ENCODE data around the gene ROBO3. TPM values are rescaled to one million over a fixed set of nuclear protein-coding genes. Genes with fewer than 3 reads are reported as not detected.

ROBO3 gene
- total RNA-seq, 1 experiment from 2014 or later = 6.6 TPM

GRCh38 chr11:124875943-124876817 is 10.9 kb downstream of the ROBO3 start:
- H3K27ac ChIP-seq (ENCODE audit: low read length) = no peak overlapping the region
- H3K4me3 ChIP-seq (ENCODE audit: low read length) = peak overlapping the region; percentile 67; the same call in 1 of the 2 replicates
- no peaks in the 10 kb centered on the region for H3K9me2 ChIP-seq (replicated peaks; ENCODE audit: insufficient read depth, low read length)
- H2AFZ ChIP-seq (ENCODE audit: low read length) = peak overlapping the region; percentile 75
- peak; percentile 86 for DNase-seq
- peaks cover 5% of the 10 kb centered on the region for H3K4me1 ChIP-seq (ENCODE audit: low read length)
- no peaks in the 10 kb centered on the region for H3K9me3 ChIP-seq (ENCODE audit: low read length)
- peak overlapping the region; percentile 68 for H3K4me2 ChIP-seq (ENCODE audit: low read depth, low read length, poor library complexity, severe bottlenecking)
- H3K27me3 ChIP-seq (ENCODE audit: low read length) = no peaks in the 10 kb centered on the region
- H3K36me3 ChIP-seq (ENCODE audit: insufficient read depth, low read length) = no peaks in the 10 kb centered on the region
- peak overlapping the region; percentile 72 for H3K9ac ChIP-seq (ENCODE audit: low read length)
- no peaks in the 10 kb centered on the region for H3K79me2 ChIP-seq (ENCODE audit: low read length)
- no peaks in the 10 kb centered on the region for H4K20me1 ChIP-seq (ENCODE audit: insufficient read depth, low read depth, low read length)

DNA sequence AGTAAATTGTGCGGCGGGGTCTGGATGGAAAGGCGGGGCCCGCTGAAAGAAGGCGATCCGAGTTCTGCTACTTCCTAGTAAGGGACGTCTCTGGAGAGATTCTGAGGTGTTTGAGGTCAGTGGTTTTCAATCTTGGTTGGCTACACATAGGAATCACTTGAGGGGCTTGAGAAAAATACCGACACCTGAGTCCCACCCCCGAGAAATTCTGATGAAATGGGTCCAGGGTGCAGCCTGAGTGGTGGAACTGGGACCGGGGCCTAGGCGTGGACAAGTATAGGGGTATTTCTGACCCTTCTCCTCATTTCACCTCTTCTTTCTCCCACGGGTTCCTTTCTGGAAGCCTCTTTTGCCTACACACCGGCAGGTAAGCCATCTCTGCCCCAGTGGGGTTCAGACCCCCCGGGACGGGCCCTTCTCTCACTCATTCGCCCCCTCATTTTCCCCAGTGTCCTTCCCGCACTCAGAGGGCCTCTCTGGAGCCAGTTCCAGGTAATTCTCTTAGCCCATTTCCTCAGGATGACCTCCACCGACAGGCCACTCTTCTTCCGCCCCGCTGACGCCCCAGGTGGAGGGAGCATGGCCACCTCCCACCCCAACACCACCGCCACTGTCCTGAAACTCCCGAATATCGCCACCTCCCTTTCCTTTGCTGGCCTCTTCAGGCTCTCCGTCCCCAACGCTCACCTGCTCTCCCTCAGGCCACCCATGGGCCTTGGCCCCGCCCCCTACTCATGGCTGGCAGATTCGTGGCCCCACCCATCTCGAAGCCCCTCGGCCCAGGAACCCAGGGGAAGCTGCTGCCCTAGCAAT is 11.8 kb downstream of the ROBO3 start:
- Histone ChIP-seq H3K4me3 (ENCODE audit: low read length) (peak overlapping the region; percentile 67; the same call in 1 of the 2 replicates), H3K4me2 (ENCODE audit: low read depth, low read length, poor library complexity, severe bottlenecking) (peak overlapping the region; percentile 68)

GRCh38 chr11:124877631-124877909 is 12.3 kb downstream of the ROBO3 start:
- Histone ChIP-seq H3K9me3 (ENCODE audit: low read length) (no peaks in the 10 kb centered on the region), H3K4me1 (ENCODE audit: low read length) (peaks cover 5% of the 10 kb centered on the region), H3K27me3 (ENCODE audit: low read length) (no peaks in the 10 kb centered on the region), H3K4me2 (ENCODE audit: low read depth, low read length, poor library complexity, severe bottlenecking) (no peak overlapping the region), H3K4me3 (ENCODE audit: low read length) (no peak overlapping the region), H3K36me3 (ENCODE audit: insufficient read depth, low read length) (no peaks in the 10 kb centered on the region), H3K27ac (ENCODE audit: low read length) (no peak overlapping the region), H3K9ac (ENCODE audit: low read length) (no peak overlapping the region), H3K79me2 (ENCODE audit: low read length) (no peaks in the 10 kb centered on the region), H4K20me1 (ENCODE audit: insufficient read depth, low read depth, low read length) (no peaks in the 10 kb centered on the region), H3K9me2 (replicated peaks; ENCODE audit: insufficient read depth, low read length) (no peaks in the 10 kb centered on the region), H2AFZ (ENCODE audit: low read length) (no peak overlapping the region)
- no peak for DNase-seq

More for the DNA sequence above, 11.8 kb downstream of the ROBO3 start:
- Histone ChIP-seq H4K20me1 (ENCODE audit: insufficient read depth, low read depth, low read length) (no peaks in the 10 kb centered on the region), H3K9me2 (replicated peaks; ENCODE audit: insufficient read depth, low read length) (no peaks in the 10 kb centered on the region), H3K9me3 (ENCODE audit: low read length) (no peaks in the 10 kb centered on the region), H3K4me1 (ENCODE audit: low read length) (peaks cover 5% of the 10 kb centered on the region), H2AFZ (ENCODE audit: low read length) (peak overlapping the region; percentile 75; the same call in 1 of the 2 replicates), H3K79me2 (ENCODE audit: low read length) (no peaks in the 10 kb centered on the region), H3K36me3 (ENCODE audit: insufficient read depth, low read length) (no peaks in the 10 kb centered on the region), H3K9ac (ENCODE audit: low read length) (no peak overlapping the region; the same call in 1 of the 2 replicates), H3K27ac (ENCODE audit: low read length) (no peak overlapping the region), H3K27me3 (ENCODE audit: low read length) (no peaks in the 10 kb centered on the region)
- DNase-seq = no peak

GRCh38 chr11:124877910-124878758 is 12.9 kb downstream of the ROBO3 start:
- H3K79me2 ChIP-seq (ENCODE audit: low read length) = no peaks in the 10 kb centered on the region
- H3K9ac ChIP-seq (ENCODE audit: low read length) = no peak overlapping the region

GRCh38 chr11:124878759-124879492 is 13.7 kb downstream of the ROBO3 start:
- H3K9me3 ChIP-seq (ENCODE audit: low read length) = no peaks in the 10 kb centered on the region
- H3K4me2 ChIP-seq (ENCODE audit: low read depth, low read length, poor library complexity, severe bottlenecking) = no peak overlapping the region
- no peak overlapping the region for H2AFZ ChIP-seq (ENCODE audit: low read length)
- H3K4me3 ChIP-seq (ENCODE audit: low read length) = no peak overlapping the region
- no peaks in the 10 kb centered on the region for H3K9me2 ChIP-seq (replicated peaks; ENCODE audit: insufficient read depth, low read length)
- no peaks in the 10 kb centered on the region for H3K79me2 ChIP-seq (ENCODE audit: low read length)
- DNase-seq = no peak
- H3K27me3 ChIP-seq (ENCODE audit: low read length) = no peaks in the 10 kb centered on the region
- no peak overlapping the region for H3K27ac ChIP-seq (ENCODE audit: low read length)
- no peaks in the 10 kb centered on the region for H3K36me3 ChIP-seq (ENCODE audit: insufficient read depth, low read length)
- H3K4me1 ChIP-seq (ENCODE audit: low read length) = peaks cover 5% of the 10 kb centered on the region
- no peaks in the 10 kb centered on the region for H4K20me1 ChIP-seq (ENCODE audit: insufficient read depth, low read depth, low read length)
- H3K9ac ChIP-seq (ENCODE audit: low read length) = no peak overlapping the region

More at GRCh38 chr11:124877910-124878758, 12.9 kb downstream of the ROBO3 start:
- Histone ChIP-seq H3K9me3 (ENCODE audit: low read length) (no peaks in the 10 kb centered on the region), H3K9me2 (replicated peaks; ENCODE audit: insufficient read depth, low read length) (no peaks in the 10 kb centered on the region), H3K4me3 (ENCODE audit: low read length) (no peak overlapping the region), H3K4me1 (ENCODE audit: low read length) (peaks cover 5% of the 10 kb centered on the region), H3K36me3 (ENCODE audit: insufficient read depth, low read length) (no peaks in the 10 kb centered on the region), H2AFZ (ENCODE audit: low read length) (no peak overlapping the region), H3K27me3 (ENCODE audit: low read length) (no peaks in the 10 kb centered on the region), H4K20me1 (ENCODE audit: insufficient read depth, low read depth, low read length) (no peaks in the 10 kb centered on the region), H3K27ac (ENCODE audit: low read length) (no peak overlapping the region), H3K4me2 (ENCODE audit: low read depth, low read length, poor library complexity, severe bottlenecking) (no peak overlapping the region)
- no peak for DNase-seq

DNA sequence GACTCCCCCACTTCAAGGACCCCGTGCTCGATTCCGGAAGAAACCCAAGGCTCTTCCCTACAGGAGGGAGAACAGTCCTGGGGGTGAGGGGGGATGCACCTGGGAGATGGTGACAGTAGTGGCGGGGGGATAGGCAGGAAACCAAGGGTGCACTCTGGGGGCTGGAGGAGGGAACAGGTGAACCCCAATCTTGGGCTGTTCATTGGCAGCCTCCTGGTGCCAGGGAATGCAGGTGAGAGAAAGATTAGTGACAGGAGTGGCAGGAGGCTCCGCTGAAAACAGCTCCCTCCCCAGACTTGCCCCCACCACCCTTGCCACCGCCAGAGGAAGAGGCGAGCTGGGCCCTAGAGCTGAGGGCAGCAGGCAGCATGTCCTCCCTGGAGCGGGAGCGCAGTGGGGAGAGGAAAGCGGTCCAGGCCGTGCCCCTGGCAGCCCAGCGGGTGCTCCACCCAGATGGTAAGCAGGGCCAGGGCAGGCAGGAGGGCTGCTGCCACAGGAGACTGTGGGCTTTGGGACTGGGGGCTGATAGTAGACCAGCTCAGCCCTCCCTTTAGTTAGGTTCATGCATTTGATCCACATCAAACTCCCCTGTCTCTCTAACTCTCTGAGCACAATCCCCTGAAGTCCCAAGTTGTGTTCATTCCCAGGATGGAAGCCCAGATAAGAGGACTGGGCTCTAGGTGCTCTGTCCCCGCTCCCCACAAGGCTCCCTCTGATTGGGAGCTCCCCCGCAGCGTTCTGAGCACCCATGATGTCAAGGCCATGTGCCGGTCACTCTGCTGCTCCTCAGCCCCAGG is 14.5 kb downstream of the ROBO3 start:
- Histone ChIP-seq H2AFZ (ENCODE audit: low read length) (no peak overlapping the region), H3K27me3 (ENCODE audit: low read length) (no peaks in the 10 kb centered on the region), H3K4me1 (ENCODE audit: low read length) (peaks cover 5% of the 10 kb centered on the region), H3K4me3 (ENCODE audit: low read length) (no peak overlapping the region), H4K20me1 (ENCODE audit: insufficient read depth, low read depth, low read length) (no peaks in the 10 kb centered on the region), H3K9me3 (ENCODE audit: low read length) (no peaks in the 10 kb centered on the region), H3K36me3 (ENCODE audit: insufficient read depth, low read length) (no peaks in the 10 kb centered on the region), H3K27ac (ENCODE audit: low read length) (no peak overlapping the region), H3K4me2 (ENCODE audit: low read depth, low read length, poor library complexity, severe bottlenecking) (no peak overlapping the region), H3K9me2 (replicated peaks; ENCODE audit: insufficient read depth, low read length) (no peaks in the 10 kb centered on the region), H3K79me2 (ENCODE audit: low read length) (no peaks in the 10 kb centered on the region), H3K9ac (ENCODE audit: low read length) (no peak overlapping the region)
- no peak for DNase-seq

DNA sequence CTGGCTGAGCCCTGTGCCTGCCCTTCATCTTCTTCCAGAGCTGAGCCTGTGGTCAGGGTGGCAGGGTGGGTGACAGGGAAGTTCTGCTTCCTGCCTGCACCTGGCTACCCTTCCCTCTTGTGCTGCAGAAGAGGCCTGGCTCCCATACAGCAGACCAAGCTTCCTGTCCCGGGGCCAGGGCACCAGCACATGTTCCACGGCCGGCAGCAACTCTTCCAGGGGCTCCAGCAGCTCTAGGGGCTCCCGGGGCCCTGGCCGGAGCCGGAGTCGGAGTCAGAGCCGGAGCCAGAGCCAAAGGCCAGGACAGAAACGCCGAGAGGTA is 15.0 kb downstream of the ROBO3 start:
- Histone ChIP-seq H3K4me1 (ENCODE audit: low read length) (peaks cover 5% of the 10 kb centered on the region), H3K4me2 (ENCODE audit: low read depth, low read length, poor library complexity, severe bottlenecking) (no peak overlapping the region), H2AFZ (ENCODE audit: low read length) (no peak overlapping the region), H3K9me2 (replicated peaks; ENCODE audit: insufficient read depth, low read length) (no peaks in the 10 kb centered on the region), H3K27me3 (ENCODE audit: low read length) (no peaks in the 10 kb centered on the region), H3K9ac (ENCODE audit: low read length) (no peak overlapping the region), H3K36me3 (ENCODE audit: insufficient read depth, low read length) (no peaks in the 10 kb centered on the region), H4K20me1 (ENCODE audit: insufficient read depth, low read depth, low read length) (no peaks in the 10 kb centered on the region), H3K79me2 (ENCODE audit: low read length) (no peaks in the 10 kb centered on the region), H3K9me3 (ENCODE audit: low read length) (no peaks in the 10 kb centered on the region), H3K27ac (ENCODE audit: low read length) (no peak overlapping the region), H3K4me3 (ENCODE audit: low read length) (no peak overlapping the region)
- no peak for DNase-seq
